Endothelial cell (in vitro differentiated cells): Measurements from ENCODE around the gene EGFL6. TPM values are rescaled to one million over a fixed set of nuclear protein-coding genes. Genes with fewer than 3 reads are reported as not detected.

Source experiments
- DNase-seq: peaks from one replicate; pipeline ENCODE4 v3.0.0; 2021; ENCODE audit warnings: low spot score
- H3K27ac Mint-ChIP-seq: one replicate; pipeline ENCODE4 v1.8.0; 2021; ENCODE audit warnings: mixed read lengths, inconsistent platforms; ENCODE audit not compliant: unreplicated experiment
- H3K27me3 Mint-ChIP-seq: one replicate; pipeline ENCODE4 v1.8.0; 2021; ENCODE audit warnings: mild to moderate bottlenecking, moderate library complexity, mixed read lengths, inconsistent platforms; ENCODE audit not compliant: unreplicated experiment
- H3K36me3 Mint-ChIP-seq: one replicate; pipeline ENCODE4 v1.8.0; 2021; ENCODE audit warnings: mild to moderate bottlenecking, low read depth, mixed read lengths, inconsistent platforms; ENCODE audit not compliant: unreplicated experiment
- H3K4me1 Mint-ChIP-seq: one replicate; pipeline ENCODE4 v1.8.0; 2021; ENCODE audit warnings: mild to moderate bottlenecking, mixed read lengths, inconsistent platforms; ENCODE audit not compliant: unreplicated experiment
- H3K4me3 Mint-ChIP-seq: one replicate; pipeline ENCODE4 v1.8.0; 2021; ENCODE audit warnings: mild to moderate bottlenecking, mixed read lengths, inconsistent platforms; ENCODE audit not compliant: unreplicated experiment
- H3K9me3 Mint-ChIP-seq: one replicate; pipeline ENCODE4 v1.8.0; 2021; ENCODE audit warnings: mixed read lengths, inconsistent platforms; ENCODE audit not compliant: unreplicated experiment
- CTCF ChIP-seq: fragments of 200-600 bp; sonication (generic); IDR thresholded peaks from one replicate; pipeline ENCODE4 v1.5.0; 2021; ENCODE audit warnings: antibody characterized with exemption; ENCODE audit not compliant: unreplicated experiment
- total RNA-seq: library from RNA; stranded (reverse); fragmentation: NEBNext Ultra II Directional; extraction: Animal tissue kit (Norgen Biotek cat#: 25700); gene quantifications from one replicate; pipeline ENCODE4 v1.2.1, GENCODE V29; 2021; ENCODE audit not compliant: unreplicated experiment

EGFL6 gene
- total RNA-seq, 1 donor from 2014 or later = not detected

- Mint-ChIP-seq H3K4me1 (no peaks in the 10 kb centered on the region), H3K27me3 (no peaks in the 10 kb centered on the region), H3K27ac (no peak overlapping the region), H3K9me3 (no peaks in the 10 kb centered on the region), H3K36me3 (no peaks in the 10 kb centered on the region), H3K4me3 (no peak overlapping the region)
- no peak for DNase-seq
- TF ChIP-seq CTCF = no peak
Measured at GRCh38 chrX:13547671-13548070, 21.7 kb upstream of the EGFL6 start.

- Mint-ChIP-seq H3K4me3 (no peak overlapping the region), H3K4me1 (no peaks in the 10 kb centered on the region), H3K9me3 (no peaks in the 10 kb centered on the region), H3K36me3 (no peaks in the 10 kb centered on the region), H3K27ac (no peak overlapping the region), H3K27me3 (no peaks in the 10 kb centered on the region)
- no peak for DNase-seq
- TF ChIP-seq CTCF = no peak
Measured at GRCh38 chrX:13550346-13550745, 19.1 kb upstream of the EGFL6 start.

GRCh38 chrX:13551610-13552009, 17.8 kb upstream of the EGFL6 start:
- no peak overlapping the region for H3K27ac Mint-ChIP-seq
- no peak for DNase-seq
- H3K9me3 Mint-ChIP-seq = no peaks in the 10 kb centered on the region
- H3K4me3 Mint-ChIP-seq = no peak overlapping the region
- H3K36me3 Mint-ChIP-seq = no peaks in the 10 kb centered on the region
- TF ChIP-seq CTCF = no peak
- no peaks in the 10 kb centered on the region for H3K27me3 Mint-ChIP-seq
- H3K4me1 Mint-ChIP-seq = no peaks in the 10 kb centered on the region

GRCh38 chrX:13552892-13553291, 16.5 kb upstream of the EGFL6 start:
- Mint-ChIP-seq H3K27me3 (no peaks in the 10 kb centered on the region), H3K9me3 (no peaks in the 10 kb centered on the region), H3K4me3 (no peak overlapping the region), H3K4me1 (no peaks in the 10 kb centered on the region), H3K36me3 (no peaks in the 10 kb centered on the region), H3K27ac (no peak overlapping the region)
- no peak for TF ChIP-seq CTCF
- DNase-seq = no peak

- no peaks in the 10 kb centered on the region for H3K9me3 Mint-ChIP-seq
- TF ChIP-seq CTCF = no peak
- no peak for DNase-seq
- no peak overlapping the region for H3K4me3 Mint-ChIP-seq
- peaks cover 3% of the 10 kb centered on the region for H3K27me3 Mint-ChIP-seq
- H3K4me1 Mint-ChIP-seq = no peaks in the 10 kb centered on the region
- H3K36me3 Mint-ChIP-seq = no peaks in the 10 kb centered on the region
- no peak overlapping the region for H3K27ac Mint-ChIP-seq
Measured at GRCh38 chrX:13565511-13565910, 3.9 kb upstream of the EGFL6 start.
